SK-N-SH (cell line): ENCODE data around the gene SNAP25.

ENCODE experiments used
- EP300 ChIP-seq, 2 experiments: IDR thresholded peaks; 2 replicates each; pipeline versions ENCODE4 v1.4.0 to v1.6.1; 2012; ENCODE audit warnings: borderline replicate concordance in 1 of 2, low read depth in 1 of 2, low read length in 1 of 2
- TF ChIP-seq, protein P1 (sequence below): fragments of 150-350 bp; IDR thresholded peaks from 2 replicates; pipeline ENCODE4 v1.6.1; 2017; ENCODE audit warnings: antibody characterized with exemption, low read length, low read depth, borderline replicate concordance

DNA sequence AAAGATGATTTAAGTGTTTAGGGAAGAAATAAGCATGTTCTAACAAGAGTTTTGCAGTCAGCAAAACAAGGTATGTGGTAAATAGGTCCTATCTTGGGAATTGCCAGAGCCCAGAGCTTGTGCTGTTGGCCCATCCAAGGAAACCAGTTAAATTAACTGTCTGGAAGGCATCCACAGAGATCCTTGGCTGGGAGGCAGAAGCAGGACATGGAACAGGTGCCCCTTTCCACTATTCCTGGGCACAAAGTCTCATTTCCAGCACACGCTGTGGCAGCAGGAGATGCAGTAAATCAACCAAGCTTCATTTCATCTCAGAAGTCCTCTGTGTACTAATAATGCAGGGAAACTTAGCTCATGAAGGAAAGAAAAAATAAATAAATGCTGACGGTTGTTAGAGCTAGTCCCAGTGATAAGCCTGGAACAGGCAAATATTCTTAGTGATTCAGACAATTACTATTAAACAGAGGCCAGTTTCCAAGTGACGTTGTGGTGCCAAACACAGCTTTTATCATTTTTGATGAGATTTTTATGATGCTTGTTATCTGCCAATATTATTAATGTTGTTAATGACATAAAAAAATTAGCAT lies 39.8 kb upstream of the SNAP25 start:
- TF ChIP-seq EP300 (IDR thresholded peaks at IDR 0.05; ENCODE audit: borderline replicate concordance in 1 of 2, low read depth in 1 of 2, low read length in 1 of 2) = no peak
- TF ChIP-seq, protein P1, sequence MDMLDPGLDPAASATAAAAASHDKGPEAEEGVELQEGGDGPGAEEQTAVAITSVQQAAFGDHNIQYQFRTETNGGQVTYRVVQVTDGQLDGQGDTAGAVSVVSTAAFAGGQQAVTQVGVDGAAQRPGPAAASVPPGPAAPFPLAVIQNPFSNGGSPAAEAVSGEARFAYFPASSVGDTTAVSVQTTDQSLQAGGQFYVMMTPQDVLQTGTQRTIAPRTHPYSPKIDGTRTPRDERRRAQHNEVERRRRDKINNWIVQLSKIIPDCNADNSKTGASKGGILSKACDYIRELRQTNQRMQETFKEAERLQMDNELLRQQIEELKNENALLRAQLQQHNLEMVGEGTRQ = no peak
